GM12878 (cell line): ENCODE measurements around the gene SYCE3. TPM values are rescaled to one million over a fixed set of nuclear protein-coding genes. Genes with fewer than 3 reads are reported as not detected.

Experiments used
- ATAC-seq: fragments of 200-7000 bp; cut with Tn5 transposase; 3 replicates; pipeline ENCODE4 v1.9.1; 2020; ENCODE audit warnings: mild to moderate bottlenecking, moderate library complexity
- BruUV-seq: library from RNA; stranded (reverse); fragments of 400-500 nt; replicated peaks from 2 replicates; lab custom pipeline; 2021; lab: Mats Ljungman, UMichigan
- CTCF ChIA-PET: fragments of 300-600 bp; sonication (Branson Sonifier 250); formaldehyde crosslinking; extraction: SDS; loops from one replicate; lab custom pipeline; 2021; ENCODE audit warnings: inconsistent platforms; lab: Yijun Ruan, JAX
- POLR2A ChIA-PET: fragments of 350-600 bp; formaldehyde crosslinking; extraction: SDS; loops from one replicate; lab custom pipeline; 2021; ENCODE audit warnings: inconsistent platforms; lab: Charles Lee
- RAD21 ChIA-PET: fragments of 300-600 bp; sonication (Branson Sonifier 250); formaldehyde crosslinking; loops from one replicate; lab custom pipeline; 2023; ENCODE audit warnings: antibody characterized with exemption; ENCODE audit not compliant: unreplicated experiment; lab: Charles Lee
- SMC1A ChIA-PET: fragments of 300-600 bp; sonication (Branson Sonifier 250); formaldehyde crosslinking; loops from one replicate; lab custom pipeline; 2023; ENCODE audit not compliant: unreplicated experiment, uncharacterized antibody; lab: Charles Lee
- DNase-seq: peaks from one replicate; pipeline ENCODE4 v3.0.0-alpha.2; 2011; ENCODE audit warnings: low read depth, low spot score
- FAIRE-seq: peaks from 3 replicates; lab custom pipeline; 2011; peaks lifted over from hg19 to GRCh38; lab: Jason Lieb, UNC
- H2AFZ ChIP-seq: 2 replicates; pipeline ENCODE4 v1.6.0; 2011; ENCODE audit warnings: low read depth, low read length, control low read depth; ENCODE audit not compliant: control insufficient read depth
- H3K27ac ChIP-seq: 2 replicates; pipeline ENCODE4 v1.5.1; 2011; ENCODE audit warnings: control low read depth; ENCODE audit not compliant: control insufficient read depth, insufficient read depth
- H3K27me3 ChIP-seq, 2 experiments: replicated peaks in 1 of 2; 2 replicates each; pipeline versions ENCODE4 v1.6.0 to v1.6.1; 2011; ENCODE audit warnings: low read length in 1 of 2; ENCODE audit not compliant: control insufficient read depth in 2 of 2, insufficient read depth in 2 of 2
- H3K36me3 ChIP-seq, 2 experiments: 2 replicates each; pipeline ENCODE4 v1.5.1; 2011; ENCODE audit warnings: low read length in 1 of 2; ENCODE audit not compliant: control insufficient read depth in 2 of 2, insufficient read depth in 2 of 2
- H3K4me1 ChIP-seq: 2 replicates; pipeline ENCODE4 v1.6.1; 2011; ENCODE audit warnings: mild to moderate bottlenecking, low read length, moderate library complexity, mixed read lengths; ENCODE audit not compliant: control insufficient read depth, insufficient read depth
- H3K4me2 ChIP-seq: 2 replicates; pipeline ENCODE4 v1.6.0; 2011; ENCODE audit warnings: control low read depth; ENCODE audit not compliant: control insufficient read depth, insufficient read depth
- H3K4me3 ChIP-seq: fragments of 200-600 bp; sonication (generic); 2 replicates; pipeline ENCODE4 v1.5.1; 2016
- H3K79me2 ChIP-seq: 2 replicates; pipeline ENCODE4 v1.6.0; 2011; ENCODE audit warnings: low read length; ENCODE audit not compliant: control insufficient read depth, insufficient read depth
- H3K9ac ChIP-seq: 2 replicates; pipeline ENCODE4 v1.8.0; 2011; ENCODE audit warnings: low read length, control low read depth, mixed read lengths; ENCODE audit not compliant: control insufficient read depth, insufficient read depth
- H3K9me3 ChIP-seq: replicated peaks from 3 replicates; pipeline ENCODE4 v1.5.1; 2011; ENCODE audit warnings: mild to moderate bottlenecking, low read length; ENCODE audit not compliant: control insufficient read depth, insufficient read depth
- H4K20me1 ChIP-seq: 2 replicates; pipeline ENCODE4 v1.6.0; 2011; ENCODE audit not compliant: control insufficient read depth, insufficient read depth
- BACH1 ChIP-seq: fragments of 450-650 bp; IDR thresholded peaks from 2 replicates; pipeline ENCODE4 v1.6.1; 2017; ENCODE audit warnings: mild to moderate bottlenecking, borderline replicate concordance
- CBFB ChIP-seq: IDR thresholded peaks from 2 replicates; pipeline ENCODE4 v1.6.1; 2016; ENCODE audit warnings: antibody characterized with exemption, low read depth
- CREB1 ChIP-seq: IDR thresholded peaks from 2 replicates; pipeline ENCODE4 v1.6.1; 2012; ENCODE audit warnings: low read depth, mild to moderate bottlenecking, inconsistent platforms
- ESRRA ChIP-seq: IDR thresholded peaks from 2 replicates; pipeline ENCODE4 v1.6.1; 2012; ENCODE audit warnings: mild to moderate bottlenecking, low read length, improper control_type of control experiment
- HCFC1 ChIP-seq: fragments of 150-350 bp; IDR thresholded peaks from 2 replicates; pipeline ENCODE4 v1.6.1; 2014; ENCODE audit warnings: low read length
- HDAC2 ChIP-seq: fragments of 200-600 bp; sonication (generic); IDR thresholded peaks from 2 replicates; pipeline ENCODE4 v1.6.1; 2017
- JUND ChIP-seq: IDR thresholded peaks from 2 replicates; pipeline ENCODE4 v1.6.1; 2012; ENCODE audit warnings: low read depth, mild to moderate bottlenecking, low read length, improper control_type of control experiment, moderate library complexity
- MEF2A ChIP-seq: IDR thresholded peaks from 2 replicates; pipeline ENCODE4 v1.6.1; 2011; ENCODE audit warnings: low read depth, mild to moderate bottlenecking, low read length, moderate library complexity; ENCODE audit not compliant: insufficient read depth
- MEF2B ChIP-seq: fragments of 450-650 bp; IDR thresholded peaks from 2 replicates; pipeline ENCODE4 v1.6.1; 2018; ENCODE audit warnings: mild to moderate bottlenecking, moderate library complexity; ENCODE audit not compliant: partially characterized antibody, poor library complexity, severe bottlenecking
- MXI1 ChIP-seq: fragments of 150-350 bp; IDR thresholded peaks from 2 replicates; pipeline ENCODE4 v1.6.1; 2011; ENCODE audit warnings: low read depth, mild to moderate bottlenecking, inconsistent platforms, low read length, improper control_type of control experiment
- NR2C1 ChIP-seq: fragments of 450-650 bp; IDR thresholded peaks from 2 replicates; pipeline ENCODE4 v1.6.1; 2017; ENCODE audit warnings: antibody characterized with exemption, mild to moderate bottlenecking, moderate library complexity
- PAX8 ChIP-seq: fragments of 450-650 bp; IDR thresholded peaks from 2 replicates; pipeline ENCODE4 v1.6.1; 2017; ENCODE audit warnings: mild to moderate bottlenecking, moderate library complexity
- POU2F2 ChIP-seq: IDR thresholded peaks from 3 replicates; pipeline ENCODE4 v1.6.1; 2011; ENCODE audit warnings: low read depth, mild to moderate bottlenecking, low read length, borderline replicate concordance
- RBBP5 ChIP-seq: fragments of 200-600 bp; sonication (generic); conservative IDR thresholded peaks from 2 replicates; pipeline ENCODE4 v1.6.1; 2016
- SMAD1 ChIP-seq: fragments of 450-650 bp; IDR thresholded peaks from 2 replicates; pipeline ENCODE4 v1.6.1; 2018; ENCODE audit warnings: mild to moderate bottlenecking, low read depth; ENCODE audit not compliant: partially characterized antibody
- SMAD5 ChIP-seq: IDR thresholded peaks from 2 replicates; pipeline ENCODE4 v1.6.1; 2016; ENCODE audit warnings: antibody characterized with exemption, low read depth
- SMARCA5 ChIP-seq: fragments of 450-650 bp; IDR thresholded peaks from 2 replicates; pipeline ENCODE4 v1.6.1; 2017; ENCODE audit warnings: mild to moderate bottlenecking
- SUPT20H ChIP-seq: IDR thresholded peaks from 2 replicates; pipeline ENCODE4 v1.6.1; 2011; ENCODE audit warnings: low read depth, mild to moderate bottlenecking, low read length, moderate library complexity, borderline replicate concordance; ENCODE audit not compliant: control insufficient read depth
- YBX1 ChIP-seq: fragments of 450-650 bp; IDR thresholded peaks from 2 replicates; pipeline ENCODE4 v1.6.1; 2016; ENCODE audit warnings: antibody characterized with exemption
- YY1 ChIP-seq: IDR thresholded peaks from 2 replicates; pipeline ENCODE4 v1.6.1; 2011; ENCODE audit warnings: low read depth, mild to moderate bottlenecking, low read length
- ZNF24 ChIP-seq: fragments of 450-650 bp; IDR thresholded peaks from 2 replicates; pipeline ENCODE4 v1.6.1; 2017; ENCODE audit warnings: antibody characterized with exemption, mild to moderate bottlenecking
- ZSCAN29 ChIP-seq: fragments of 450-650 bp; IDR thresholded peaks from 2 replicates; pipeline ENCODE4 v1.6.1; 2017; ENCODE audit warnings: mild to moderate bottlenecking, moderate library complexity
- WGBS: methylation state at CpG from one replicate; pipeline ENCODE4 v1.1.6; 2016; ENCODE audit warnings: low lambda C conversion rate; ENCODE audit not compliant: insufficient replicate concordance, insufficient coverage; ENCODE audit errors: missing lambda C conversion rate; 5-methylcytosine and 5-hydroxymethylcytosine counted together
- in situ Hi-C: fragments of 300-500 bp; cut with MboI; formaldehyde crosslinking; loops from 9 replicates; pipeline ENCODE4 v1.14.3; 2018; ENCODE audit warnings: mixed read lengths
- intact Hi-C: fragments of 100-400 bp; cut with micrococcal nuclease; formaldehyde crosslinking; loops from one replicate; pipeline ENCODE4 v1.14.2; 2022; ENCODE audit not compliant: unreplicated experiment
- polyA plus RNA-seq, 11 experiments: library from polyadenylated mRNA; depleted of rRNA in 4 of 11; unstranded in 6 of 11; stranded (reverse) in 5 of 11; fragments of >200 nt; fragmentation: Nextera tagmentation in 4 of 11; fragmentation: Illumina TruSeq in 1 of 11; extraction: Ambion mirVana in 4 of 11; extraction: Trizol in 1 of 11; gene quantifications; 1 replicate in 1 of 11; 2 replicates in 10 of 11; pipeline versions ENCODE4 v1.2.1 to v1.2.3, GENCODE V29; 2011 to 2016; ENCODE audit warnings: inconsistent platforms in 2 of 11, missing spikeins in 2 of 11, low read depth in 1 of 11
- total RNA-seq, 4 experiments: library from RNA; depleted of rRNA in 3 of 4; stranded (reverse); fragments of >200 nt in 3 of 4; fragmentation: Illumina TruSeq in 1 of 4; extraction: Trizol in 1 of 4; gene quantifications; 2 replicates each; pipeline versions ENCODE4 v1.2.1 to v1.2.3, GENCODE V29; 2013 to 2021
- TF ChIP-seq, protein P1 (sequence below): fragments of 450-650 bp; IDR thresholded peaks from 2 replicates; pipeline ENCODE4 v1.6.1; 2017; ENCODE audit warnings: low read depth, mild to moderate bottlenecking, moderate library complexity
- TF ChIP-seq, protein P2 (sequence below): IDR thresholded peaks from 2 replicates; pipeline ENCODE4 v1.6.1; 2012; ENCODE audit warnings: low read length, inconsistent platforms

The SYCE3 gene
- total and polyA plus RNA-seq, 10 of the 15 experiments (the other 5 are each of a cell fraction or from before 2014, with no cell fraction given): 0.38 to 0.91 (median 0.76) TPM; not detected in 4

DNA sequence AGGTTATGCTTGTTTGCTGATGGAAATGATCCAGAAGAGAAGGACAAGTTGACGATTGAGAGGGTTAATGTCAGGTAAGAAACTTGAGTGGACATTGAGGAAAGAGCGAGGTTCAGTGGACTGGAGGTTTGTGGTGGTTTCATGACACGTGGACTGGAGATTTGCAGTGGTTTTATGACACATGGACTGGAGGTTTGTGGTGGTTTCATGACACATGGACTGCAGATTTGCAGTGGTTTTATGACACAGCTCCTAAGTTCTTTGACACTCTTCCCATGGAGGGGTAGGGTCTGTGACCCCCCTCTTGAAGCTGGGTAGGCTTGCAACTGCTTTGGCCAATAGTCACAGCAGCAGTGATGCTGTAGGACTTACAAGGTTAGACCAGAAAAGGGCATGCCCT lies 32.5 kb upstream of the SYCE3 start (continued):
- TF ChIP-seq SMARCA5: no peak
- no peak for TF ChIP-seq POU2F2
- TF ChIP-seq NR2C1: no peak
- TF ChIP-seq YY1: no peak
- TF ChIP-seq, protein P1, sequence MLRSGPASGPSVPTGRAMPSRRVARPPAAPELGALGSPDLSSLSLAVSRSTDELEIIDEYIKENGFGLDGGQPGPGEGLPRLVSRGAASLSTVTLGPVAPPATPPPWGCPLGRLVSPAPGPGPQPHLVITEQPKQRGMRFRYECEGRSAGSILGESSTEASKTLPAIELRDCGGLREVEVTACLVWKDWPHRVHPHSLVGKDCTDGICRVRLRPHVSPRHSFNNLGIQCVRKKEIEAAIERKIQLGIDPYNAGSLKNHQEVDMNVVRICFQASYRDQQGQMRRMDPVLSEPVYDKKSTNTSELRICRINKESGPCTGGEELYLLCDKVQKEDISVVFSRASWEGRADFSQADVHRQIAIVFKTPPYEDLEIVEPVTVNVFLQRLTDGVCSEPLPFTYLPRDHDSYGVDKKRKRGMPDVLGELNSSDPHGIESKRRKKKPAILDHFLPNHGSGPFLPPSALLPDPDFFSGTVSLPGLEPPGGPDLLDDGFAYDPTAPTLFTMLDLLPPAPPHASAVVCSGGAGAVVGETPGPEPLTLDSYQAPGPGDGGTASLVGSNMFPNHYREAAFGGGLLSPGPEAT: no peak
- TF ChIP-seq HCFC1: no peak

DNA sequence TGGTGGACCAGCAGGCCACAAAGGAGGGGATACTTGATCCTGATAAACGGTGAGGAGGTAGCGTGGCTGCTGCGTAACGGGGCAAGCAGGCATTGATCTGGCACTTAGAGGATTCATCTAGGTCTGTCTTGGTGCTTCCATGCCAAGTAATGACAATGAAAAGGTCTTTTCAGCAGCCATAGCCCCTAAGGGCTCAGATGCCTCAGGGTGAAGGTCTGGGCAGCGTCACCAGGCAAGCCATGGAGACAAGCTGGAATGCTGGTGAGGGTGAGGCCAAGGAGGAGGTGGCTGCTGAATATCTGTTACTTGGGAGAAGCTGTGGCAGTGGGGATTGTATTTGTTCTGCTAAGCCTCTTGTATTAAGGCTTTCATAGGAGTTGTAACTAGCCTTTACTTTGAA lies 24.7 kb upstream of the SYCE3 start:
- no peak for FAIRE-seq
- POLR2A ChIA-PET: no interaction called here

More for the DNA sequence above, 24.7 kb upstream of the SYCE3 start:
- RAD21 ChIA-PET: interaction anchor here (0.7 kb wide), 1 partner anchor 39 kb away, joined by 3 read pairs; no protein-coding TSS in a partner anchor
- SMC1A ChIA-PET: interaction anchor here (1.2 kb wide), 1 partner anchor 33 kb away, joined by 3 read pairs; no protein-coding TSS in a partner anchor
- H2AFZ ChIP-seq: no peak overlapping the region
- H4K20me1 ChIP-seq: no peaks in the 10 kb centered on the region
- H3K9me3 ChIP-seq: no peaks in the 10 kb centered on the region
- H3K4me1 ChIP-seq: no peaks in the 10 kb centered on the region; the same call in 1 of the 2 replicates
- no TSS peak for BruUV-seq
- H3K27me3 ChIP-seq: no peaks in the 10 kb centered on the region
- H3K36me3 ChIP-seq: no peaks in the 10 kb centered on the region
- intact Hi-C loops: no loop called here
- WGBS: 94% methylated on average over 5 of the region's 5 CpGs
- CTCF ChIA-PET: interaction anchor here (0.6 kb wide), 1 partner anchor 350 kb away, joined by 3 read pairs; no protein-coding TSS in a partner anchor
- H3K9ac ChIP-seq: no peak overlapping the region
- no peak overlapping the region for H3K4me2 ChIP-seq
- no peak overlapping the region for H3K4me3 ChIP-seq
- TF ChIP-seq HCFC1: no peak
- TF ChIP-seq MXI1: no peak
- no peak for TF ChIP-seq PAX8
- TF ChIP-seq RBBP5: no peak
- TF ChIP-seq SMAD1: no peak
- no peak for TF ChIP-seq ZSCAN29
- no peak for TF ChIP-seq JUND
- TF ChIP-seq ZNF24: no peak
- no peak for TF ChIP-seq YY1
- TF ChIP-seq, protein P2, sequence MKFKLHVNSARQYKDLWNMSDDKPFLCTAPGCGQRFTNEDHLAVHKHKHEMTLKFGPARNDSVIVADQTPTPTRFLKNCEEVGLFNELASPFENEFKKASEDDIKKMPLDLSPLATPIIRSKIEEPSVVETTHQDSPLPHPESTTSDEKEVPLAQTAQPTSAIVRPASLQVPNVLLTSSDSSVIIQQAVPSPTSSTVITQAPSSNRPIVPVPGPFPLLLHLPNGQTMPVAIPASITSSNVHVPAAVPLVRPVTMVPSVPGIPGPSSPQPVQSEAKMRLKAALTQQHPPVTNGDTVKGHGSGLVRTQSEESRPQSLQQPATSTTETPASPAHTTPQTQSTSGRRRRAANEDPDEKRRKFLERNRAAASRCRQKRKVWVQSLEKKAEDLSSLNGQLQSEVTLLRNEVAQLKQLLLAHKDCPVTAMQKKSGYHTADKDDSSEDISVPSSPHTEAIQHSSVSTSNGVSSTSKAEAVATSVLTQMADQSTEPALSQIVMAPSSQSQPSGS: no peak
- no peak for TF ChIP-seq MEF2B
- TF ChIP-seq CREB1: no peak
- no peak for TF ChIP-seq MEF2A
- no peak for TF ChIP-seq SUPT20H
- TF ChIP-seq SMAD5: no peak
- TF ChIP-seq BACH1: no peak
- no peak for TF ChIP-seq ESRRA
- TF ChIP-seq HDAC2: no peak
- TF ChIP-seq YBX1: no peak
- TF ChIP-seq CBFB: no peak
- DNase-seq (no peak), ATAC-seq (no peak)
- in situ Hi-C loops: no loop called here
- H3K27ac ChIP-seq: no peak overlapping the region
- peaks cover 8% of the 10 kb centered on the region for H3K79me2 ChIP-seq
